ENCODE data around the gene NUAK1.

The NUAK1 gene

GRCh38 chr12:106110626-106111300, 28.0 kb downstream of the NUAK1 start:
- Histone ChIP-seq H4K20me1 (ENCODE audit: insufficient read depth) (no peaks in the 10 kb centered on the region), H3K4me2 (no peak overlapping the region), H3K4me1 (ENCODE audit: low read depth, poor library complexity, severe bottlenecking) (peaks cover 54% of the 10 kb centered on the region), H3K4me3 (IDR thresholded peaks at IDR 0.05; ENCODE audit: insufficient read depth, low read depth, low read length) (no peak overlapping the region), H3K36me3 (ENCODE audit: insufficient read depth) (no peaks in the 10 kb centered on the region), H3K9ac (no peak overlapping the region), H3K79me2 (ENCODE audit: insufficient read depth, low read depth) (peaks cover 26% of the 10 kb centered on the region; the same call in 1 of the 2 replicates), H2AFZ (ENCODE audit: low read depth) (no peak overlapping the region), H3K27ac (no peak overlapping the region), H3K27me3 (ENCODE audit: insufficient read depth, low read depth) (no peaks in the 10 kb centered on the region)
- no peak for TF ChIP-seq CTCF (conservative IDR thresholded peaks at IDR 0.05; ENCODE audit: low read depth, low read length)

- H3K27ac ChIP-seq: no peak overlapping the region
- no peaks in the 10 kb centered on the region for H3K36me3 ChIP-seq (ENCODE audit: insufficient read depth)
- no peak overlapping the region for H3K4me2 ChIP-seq
- H3K27me3 ChIP-seq (ENCODE audit: insufficient read depth, low read depth): no peaks in the 10 kb centered on the region
- H3K9ac ChIP-seq: no peak overlapping the region
- no peaks in the 10 kb centered on the region for H4K20me1 ChIP-seq (ENCODE audit: insufficient read depth)
- no peak overlapping the region for H2AFZ ChIP-seq (ENCODE audit: low read depth)
- no peak for TF ChIP-seq CTCF (conservative IDR thresholded peaks at IDR 0.05; ENCODE audit: low read depth, low read length)
- H3K4me3 ChIP-seq (IDR thresholded peaks at IDR 0.05; ENCODE audit: insufficient read depth, low read depth, low read length): no peak overlapping the region
- peaks cover 41% of the 10 kb centered on the region for H3K4me1 ChIP-seq (ENCODE audit: low read depth, poor library complexity, severe bottlenecking)
- H3K79me2 ChIP-seq (ENCODE audit: insufficient read depth, low read depth): peaks cover 19% of the 10 kb centered on the region; the same call in 1 of the 2 replicates
Observed at GRCh38 chr12:106109168-106109910, 29.4 kb downstream of the NUAK1 start.

GRCh38 chr12:106108185-106108835, 30.4 kb downstream of the NUAK1 start:
- no peak overlapping the region for H2AFZ ChIP-seq (ENCODE audit: low read depth)
- no peak overlapping the region for H3K9ac ChIP-seq
- H3K36me3 ChIP-seq (ENCODE audit: insufficient read depth): no peaks in the 10 kb centered on the region
- no peak overlapping the region for H3K4me2 ChIP-seq
- TF ChIP-seq CTCF (conservative IDR thresholded peaks at IDR 0.05; ENCODE audit: low read depth, low read length): no peak
- H3K4me1 ChIP-seq (ENCODE audit: low read depth, poor library complexity, severe bottlenecking): peaks cover 32% of the 10 kb centered on the region
- no peak overlapping the region for H3K4me3 ChIP-seq (IDR thresholded peaks at IDR 0.05; ENCODE audit: insufficient read depth, low read depth, low read length)
- no peaks in the 10 kb centered on the region for H3K27me3 ChIP-seq (ENCODE audit: insufficient read depth, low read depth)
- H3K79me2 ChIP-seq (ENCODE audit: insufficient read depth, low read depth): peaks cover 10% of the 10 kb centered on the region; the same call in 1 of the 2 replicates
- H3K27ac ChIP-seq: no peak overlapping the region
- no peaks in the 10 kb centered on the region for H4K20me1 ChIP-seq (ENCODE audit: insufficient read depth)

- Histone ChIP-seq H3K27me3 (ENCODE audit: insufficient read depth, low read depth) (no peaks in the 10 kb centered on the region), H3K4me2 (no peak overlapping the region), H3K4me3 (IDR thresholded peaks at IDR 0.05; ENCODE audit: insufficient read depth, low read depth, low read length) (no peak overlapping the region), H4K20me1 (ENCODE audit: insufficient read depth) (no peaks in the 10 kb centered on the region), H3K36me3 (ENCODE audit: insufficient read depth) (no peaks in the 10 kb centered on the region), H3K79me2 (ENCODE audit: insufficient read depth, low read depth) (peaks cover 9% of the 10 kb centered on the region; the same call in 1 of the 2 replicates), H3K4me1 (ENCODE audit: low read depth, poor library complexity, severe bottlenecking) (peaks cover 25% of the 10 kb centered on the region), H2AFZ (ENCODE audit: low read depth) (no peak overlapping the region), H3K9ac (no peak overlapping the region), H3K27ac (no peak overlapping the region)
- no peak for TF ChIP-seq CTCF (conservative IDR thresholded peaks at IDR 0.05; ENCODE audit: low read depth, low read length)
Observed at GRCh38 chr12:106107566-106107965, 31.2 kb downstream of the NUAK1 start.

Measured in KMS-11 (cell line).